Gastroesophageal sphincter (tissue), 3 donors: ENCODE data around the gene SLC38A1.

ENCODE experiments used
- EP300 ChIP-seq: sonication (generic); formaldehyde crosslinking; IDR thresholded peaks from one replicate; pipeline ENCODE4 v1.6.1; 2017; ENCODE audit warnings: antibody characterized with exemption, mild to moderate bottlenecking
- POLR2A ChIP-seq, 2 donors: fragments of 450-650 bp; IDR thresholded peaks; one replicate each; pipeline ENCODE4 v1.6.1; 2017; ENCODE audit warnings: antibody characterized with exemption in 2 of 2, mild to moderate bottlenecking in 2 of 2, moderate library complexity in 1 of 2
- POLR2AphosphoS5 ChIP-seq: sonication (generic); formaldehyde crosslinking; IDR thresholded peaks from one replicate; pipeline ENCODE4 v1.6.1; 2017; ENCODE audit warnings: antibody characterized with exemption
- TF ChIP-seq, protein P1 (sequence below), 4 experiments: fragments of 200-600 bp in 2 of 4; fragments of 450-650 bp in 2 of 4; sonication (generic) in 1 of 4; IDR thresholded peaks; one replicate each; pipeline ENCODE4 v1.5.1; 2017 to 2019; ENCODE audit warnings: antibody characterized with exemption in 4 of 4, mild to moderate bottlenecking in 2 of 4, moderate library complexity in 2 of 4

DNA sequence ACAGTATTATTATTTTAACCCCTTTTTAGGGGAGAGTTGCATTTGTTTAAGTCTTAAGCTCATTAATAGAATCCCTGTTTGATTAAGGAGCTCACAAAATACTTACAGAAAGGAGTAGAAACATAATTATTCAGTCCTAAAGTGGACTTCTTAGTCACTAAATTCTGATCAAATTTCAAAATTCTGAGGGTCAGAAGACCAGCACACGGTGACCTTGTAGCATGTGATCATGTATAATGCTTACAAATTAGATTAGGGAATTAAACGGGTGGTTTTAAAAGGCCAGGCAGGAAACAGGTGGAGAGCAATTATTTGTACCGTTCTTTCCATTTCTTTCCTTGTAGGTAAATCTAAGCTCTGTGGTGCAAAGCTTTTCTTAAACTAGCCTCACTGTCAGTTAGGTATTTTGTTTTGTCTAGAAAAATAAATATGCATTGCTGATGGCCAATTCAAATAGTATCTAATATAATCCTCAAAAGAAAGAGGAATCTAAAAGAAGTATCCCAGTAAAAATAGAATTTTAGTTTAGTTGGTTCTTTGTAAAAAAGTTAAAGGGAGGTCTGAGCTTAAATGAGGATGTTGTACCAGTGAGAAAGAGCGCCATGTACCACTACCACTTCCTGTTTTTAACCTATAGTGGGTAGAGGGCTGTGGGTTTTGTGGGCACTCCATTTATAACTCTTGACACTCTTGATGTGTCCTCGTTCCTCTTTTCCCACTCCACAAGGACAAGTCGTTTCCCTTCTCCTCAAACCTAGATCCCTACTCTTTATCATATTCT, 51.1 kb downstream of the SLC38A1 start:
- TF ChIP-seq POLR2A (IDR thresholded peaks at IDR 0.05) (no peak), POLR2AphosphoS5 (no peak), EP300 (no peak)
- TF ChIP-seq, protein P1, sequence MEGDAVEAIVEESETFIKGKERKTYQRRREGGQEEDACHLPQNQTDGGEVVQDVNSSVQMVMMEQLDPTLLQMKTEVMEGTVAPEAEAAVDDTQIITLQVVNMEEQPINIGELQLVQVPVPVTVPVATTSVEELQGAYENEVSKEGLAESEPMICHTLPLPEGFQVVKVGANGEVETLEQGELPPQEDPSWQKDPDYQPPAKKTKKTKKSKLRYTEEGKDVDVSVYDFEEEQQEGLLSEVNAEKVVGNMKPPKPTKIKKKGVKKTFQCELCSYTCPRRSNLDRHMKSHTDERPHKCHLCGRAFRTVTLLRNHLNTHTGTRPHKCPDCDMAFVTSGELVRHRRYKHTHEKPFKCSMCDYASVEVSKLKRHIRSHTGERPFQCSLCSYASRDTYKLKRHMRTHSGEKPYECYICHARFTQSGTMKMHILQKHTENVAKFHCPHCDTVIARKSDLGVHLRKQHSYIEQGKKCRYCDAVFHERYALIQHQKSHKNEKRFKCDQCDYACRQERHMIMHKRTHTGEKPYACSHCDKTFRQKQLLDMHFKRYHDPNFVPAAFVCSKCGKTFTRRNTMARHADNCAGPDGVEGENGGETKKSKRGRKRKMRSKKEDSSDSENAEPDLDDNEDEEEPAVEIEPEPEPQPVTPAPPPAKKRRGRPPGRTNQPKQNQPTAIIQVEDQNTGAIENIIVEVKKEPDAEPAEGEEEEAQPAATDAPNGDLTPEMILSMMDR (IDR thresholded peaks at IDR 0.05) = no peak
